HG03575 (cell line): ENCODE measurements around the gene ATOX1.
A peak's percentile ranks its signal among the peaks of the same experiment; 100 is the strongest.
"Not testable (repeated sequence)": the region's sequence is repeated elsewhere in the genome, so short reads cannot be mapped to it uniquely, and the experiment has no call there.

ENCODE experiments used
- ATAC-seq: cut with Tn5 transposase; IDR thresholded peaks from one replicate; pipeline ENCODE4 v1.9.1; 2021; ENCODE audit not compliant: unreplicated experiment, insufficient number of reproducible peaks, low FRiP score; ENCODE audit errors: extremely low read depth

ATOX1 gene

DNA sequence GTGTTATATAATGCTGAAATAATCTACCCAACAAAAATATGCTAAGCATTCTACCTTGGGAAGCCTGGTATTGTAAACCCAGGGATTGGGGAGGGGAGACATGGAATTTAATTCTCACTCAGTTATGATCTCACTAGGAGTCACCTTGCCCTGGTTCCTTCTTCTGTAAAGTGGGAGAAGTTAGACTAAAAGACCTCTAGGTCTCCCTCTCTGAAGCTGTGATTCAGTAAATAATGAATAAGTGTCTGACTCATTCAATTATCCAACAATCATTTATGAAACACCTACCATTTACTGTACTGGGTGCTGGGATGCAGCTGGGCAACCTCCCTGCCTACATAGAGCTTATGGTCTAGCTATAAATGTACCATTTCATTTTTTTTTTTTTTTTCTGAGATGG, 51.5 kb downstream of the ATOX1 start:
- no peak for ATAC-seq

GRCh38 chr5:151703780-151704179, 54.7 kb downstream of the ATOX1 start:
- ATAC-seq = no peak

DNA sequence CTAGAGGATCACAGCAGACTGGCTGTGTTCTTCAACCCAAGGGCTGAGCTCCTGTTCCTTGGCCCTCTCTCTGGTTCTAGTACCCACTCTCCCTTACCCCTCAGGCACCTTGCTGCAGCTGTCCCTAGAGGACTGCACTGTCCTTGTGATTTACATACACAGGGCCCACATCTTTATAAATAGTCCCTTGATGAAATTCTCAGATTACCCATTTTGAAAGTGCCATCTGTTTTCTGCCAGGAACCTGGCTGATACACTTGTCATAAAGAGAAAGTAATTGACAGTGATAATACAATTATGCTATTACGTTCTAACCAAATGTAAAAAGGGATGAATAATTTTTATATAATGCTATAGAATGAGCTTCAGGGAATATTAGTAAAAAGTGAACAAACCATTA, 55.2 kb downstream of the ATOX1 start:
- peak; percentile 75 for ATAC-seq

GRCh38 chr5:151700820-151701219, 57.6 kb downstream of the ATOX1 start:
- ATAC-seq = peak; percentile 44

DNA sequence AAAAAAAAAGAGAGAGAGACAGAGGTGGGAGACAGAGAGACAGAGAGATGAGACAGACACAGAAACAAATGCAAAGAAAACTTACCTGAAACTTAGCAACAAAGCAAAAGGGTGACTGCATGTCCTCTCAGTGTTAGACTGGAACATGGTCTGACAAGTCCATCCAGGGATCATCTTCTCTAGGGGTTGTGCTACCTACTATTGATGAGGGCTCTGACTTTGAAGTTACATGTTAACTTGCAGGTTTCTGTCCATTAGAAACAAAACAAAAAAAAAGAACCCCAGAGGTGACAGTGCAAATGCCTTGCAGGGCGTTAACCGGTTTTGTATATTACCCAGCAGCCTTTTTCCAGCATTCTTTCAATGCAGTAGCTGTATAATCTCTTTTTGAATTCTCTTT, 58.1 kb downstream of the ATOX1 start:
- ATAC-seq = no peak

GRCh38 chr5:151699071-151699901, 59.1 kb downstream of the ATOX1 start:
- ATAC-seq = no peak

- not testable (repeated sequence) for ATAC-seq
Observed at GRCh38 chr5:151698081-151698480, 60.4 kb downstream of the ATOX1 start.

- no peak for ATAC-seq
Observed at GRCh38 chr5:151697452-151697851, 61.0 kb downstream of the ATOX1 start.

GRCh38 chr5:151696470-151697061, 61.9 kb downstream of the ATOX1 start:
- no peak for ATAC-seq

DNA sequence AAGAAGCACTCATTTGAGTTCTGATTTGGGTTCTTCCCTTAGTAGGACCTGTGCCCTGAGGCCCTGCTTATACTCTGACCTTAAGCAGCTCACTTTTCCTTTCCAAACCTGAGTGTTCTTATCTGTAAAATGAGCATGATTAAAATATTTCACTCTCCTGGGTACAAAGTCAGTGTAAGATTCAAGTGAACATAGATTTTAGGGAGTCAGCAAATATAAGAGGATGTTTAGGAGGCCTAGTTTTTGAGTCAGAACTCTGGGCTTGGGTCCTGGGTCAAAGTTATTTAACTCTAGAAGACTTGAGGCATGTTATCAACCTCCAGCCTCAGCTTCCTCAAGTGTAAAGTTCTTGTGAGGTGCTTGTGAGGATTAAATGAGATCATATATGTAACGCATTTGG, 63.0 kb downstream of the ATOX1 start:
- no peak for ATAC-seq

DNA sequence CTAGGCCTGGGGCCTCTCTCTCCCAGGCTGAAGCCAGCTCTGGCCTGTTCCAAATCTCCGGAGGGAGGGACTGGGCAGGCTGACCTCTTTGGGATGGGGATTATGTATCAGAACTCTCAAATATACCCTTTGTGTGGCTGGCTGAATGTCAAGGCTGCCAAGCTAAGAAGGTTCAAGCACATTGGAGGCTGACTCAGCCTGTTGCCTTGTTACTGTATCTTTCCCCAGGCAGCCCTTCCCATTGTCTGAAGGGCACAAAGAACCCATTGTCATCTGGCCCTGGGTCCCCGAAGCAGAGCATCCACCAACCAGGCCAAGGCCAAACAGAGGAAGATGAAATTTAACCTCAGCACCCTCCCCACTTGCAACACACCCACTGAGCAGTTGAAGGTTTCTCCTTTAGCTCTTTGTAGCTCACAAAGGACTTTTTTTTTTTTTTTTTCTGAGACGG, 64.4 kb downstream of the ATOX1 start:
- ATAC-seq = no peak
